H1 (cell line): ENCODE results near the gene TSN. TPM values are rescaled to one million over a fixed set of nuclear protein-coding genes. Genes with fewer than 3 reads are reported as not detected.

ENCODE experiments used
- CTCF ChIA-PET: fragments of 300-600 bp; sonication (Branson Sonifier 250); formaldehyde crosslinking; loops from one replicate; lab custom pipeline; 2021; ENCODE audit not compliant: partially characterized antibody; lab: Charles Lee
- POLR2A ChIA-PET: fragments of 300-600 bp; sonication (Branson Sonifier 250); formaldehyde crosslinking; loops from one replicate; lab custom pipeline; 2021; ENCODE audit warnings: inconsistent platforms; ENCODE audit not compliant: partially characterized antibody; lab: Charles Lee
- DNase-seq, 2 experiments: peaks; one replicate each; pipeline versions ENCODE4 v3.0.0 to v3.0.0-alpha.2; 2010 to 2022; ENCODE audit warnings: low spot score in 2 of 2, low read depth in 1 of 2, mixed read lengths in 1 of 2
- FAIRE-seq: peaks from 2 replicates; lab custom pipeline; 2011; peaks lifted over from hg19 to GRCh38; lab: Jason Lieb, UNC
- H2AFZ ChIP-seq: 2 replicates; pipeline ENCODE4 v1.8.1; 2012; ENCODE audit warnings: low read length, inconsistent platforms
- H2AK5ac ChIP-seq: 2 replicates; pipeline ENCODE4 v1.6.1; 2013; ENCODE audit warnings: low read depth, low read length
- H2BK120ac ChIP-seq: replicated peaks from 2 replicates; pipeline ENCODE3; 2013; ENCODE audit warnings: low read depth, low read length, inconsistent platforms
- H2BK12ac ChIP-seq: 2 replicates; pipeline ENCODE4 v1.6.1; 2013; ENCODE audit warnings: low read depth, low read length
- H2BK15ac ChIP-seq: 2 replicates; pipeline ENCODE4 v1.6.1; 2013; ENCODE audit warnings: low read length
- H2BK20ac ChIP-seq: 2 replicates; pipeline ENCODE4 v1.6.1; 2013; ENCODE audit warnings: low read length
- H2BK5ac ChIP-seq: 2 replicates; pipeline ENCODE4 v1.6.1; 2013; ENCODE audit warnings: low read depth, low read length
- H3K14ac ChIP-seq: 2 replicates; pipeline ENCODE4 v1.6.1; 2013; ENCODE audit warnings: inconsistent platforms; ENCODE audit not compliant: insufficient read length
- H3K18ac ChIP-seq: 2 replicates; pipeline ENCODE4 v1.6.1; 2013; ENCODE audit warnings: low read length; ENCODE audit errors: extremely low read depth
- H3K23ac ChIP-seq: 2 replicates; pipeline ENCODE4 v1.6.1; 2013; ENCODE audit warnings: inconsistent platforms; ENCODE audit not compliant: insufficient read length
- H3K23me2 ChIP-seq: 2 replicates; pipeline ENCODE4 v1.6.1; 2013; ENCODE audit warnings: low read depth, low read length
- H3K27ac ChIP-seq: 2 replicates; pipeline ENCODE4 v1.6.1; 2011; ENCODE audit warnings: low read depth, low read length, inconsistent platforms
- H3K27me3 ChIP-seq, 4 experiments: replicated peaks in 1 of 4; 1 replicate in 1 of 4; 2 replicates in 3 of 4; pipeline versions ENCODE4 v1.6.1 to v1.8.1; 2011 to 2013; ENCODE audit warnings: low read length in 3 of 4, mild to moderate bottlenecking in 3 of 4, inconsistent platforms in 2 of 4, mixed read lengths in 2 of 4, moderate library complexity in 1 of 4; ENCODE audit not compliant: control insufficient read depth in 3 of 4, insufficient read depth in 3 of 4; ENCODE audit errors: extremely low read depth in 1 of 4
- H3K36me3 ChIP-seq, 4 experiments: 2 replicates each; pipeline versions ENCODE4 v1.6.1 to v1.8.1; 2011 to 2013; ENCODE audit warnings: mild to moderate bottlenecking in 4 of 4, low read length in 3 of 4, moderate library complexity in 2 of 4, control low read depth in 1 of 4, inconsistent platforms in 1 of 4; ENCODE audit not compliant: insufficient read depth in 4 of 4, control insufficient read depth in 2 of 4
- H3K4ac ChIP-seq: replicated peaks from 2 replicates; pipeline ENCODE3; 2013; ENCODE audit warnings: low read length, low read depth, mixed read lengths, inconsistent platforms; ENCODE audit not compliant: insufficient read length
- H3K4me1 ChIP-seq, 4 experiments: replicated peaks in 1 of 4; 1 replicate in 1 of 4; 2 replicates in 3 of 4; pipeline versions ENCODE4 v1.6.1 to v1.8.1; 2011 to 2013; ENCODE audit warnings: low read length in 3 of 4, inconsistent platforms in 2 of 4, mixed read lengths in 1 of 4; ENCODE audit not compliant: insufficient read depth in 4 of 4, control insufficient read depth in 3 of 4
- H3K4me2 ChIP-seq, 2 experiments: 2 replicates each; pipeline versions ENCODE4 v1.6.1 to v1.8.1; 2011 to 2013; ENCODE audit warnings: low read depth in 2 of 2, low read length in 2 of 2, control low read depth in 1 of 2, inconsistent platforms in 1 of 2, mild to moderate bottlenecking in 1 of 2; ENCODE audit not compliant: insufficient read depth in 1 of 2
- H3K4me3 ChIP-seq, 4 experiments: fragments of 200-600, 300-600 bp in 1 of 4; sonication (generic), shearing (Covaris generic), sonication (Bioruptor Twin) in 1 of 4; 2 replicates each; pipeline versions ENCODE4 v1.5.1 to v1.8.1; 2011 to 2016; ENCODE audit warnings: low read length in 4 of 4, low read depth in 3 of 4, control low read depth in 2 of 4, inconsistent platforms in 2 of 4, mild to moderate bottlenecking in 2 of 4, mixed read lengths in 1 of 4, moderate library complexity in 1 of 4; ENCODE audit not compliant: insufficient read depth in 2 of 4; ENCODE audit errors: extremely low read depth in 1 of 4
- H3K56ac ChIP-seq: replicated peaks from 2 replicates; pipeline ENCODE3; 2013; ENCODE audit warnings: low read depth, mild to moderate bottlenecking, mixed read lengths, low read length, inconsistent platforms; ENCODE audit not compliant: insufficient read length
- H3K79me1 ChIP-seq: 2 replicates; pipeline ENCODE4 v1.6.1; 2013; ENCODE audit warnings: low read depth, low read length, control low read depth
- H3K79me2 ChIP-seq, 2 experiments: 2 replicates each; pipeline versions ENCODE4 v1.6.1 to v1.8.1; 2012 to 2013; ENCODE audit warnings: low read length in 2 of 2, mild to moderate bottlenecking in 2 of 2, inconsistent platforms in 1 of 2; ENCODE audit not compliant: insufficient read depth in 2 of 2, control insufficient read depth in 1 of 2
- H3K9ac ChIP-seq, 4 experiments: replicated peaks in 1 of 4; 1 replicate in 1 of 4; 2 replicates in 3 of 4; pipeline versions ENCODE4 v1.6.1 to v1.8.1; 2011 to 2013; ENCODE audit warnings: low read depth in 3 of 4, low read length in 3 of 4, control low read depth in 2 of 4, mild to moderate bottlenecking in 2 of 4, moderate library complexity in 2 of 4, inconsistent platforms in 1 of 4; ENCODE audit errors: extremely low read depth in 1 of 4
- H3K9me3 ChIP-seq, 2 experiments: 2 replicates each; pipeline versions ENCODE4 v1.6.1 to v1.8.1; 2012 to 2013; ENCODE audit warnings: mild to moderate bottlenecking in 2 of 2, moderate library complexity in 2 of 2, control low read depth in 1 of 2, inconsistent platforms in 1 of 2, low read depth in 1 of 2, low read length in 1 of 2, mixed read lengths in 1 of 2; ENCODE audit not compliant: insufficient read depth in 2 of 2
- H4K20me1 ChIP-seq, 2 experiments: replicated peaks in 1 of 2; 2 replicates each; pipeline versions ENCODE3 to v1.8.1; 2011 to 2013; ENCODE audit warnings: inconsistent platforms in 2 of 2, low read length in 2 of 2, mild to moderate bottlenecking in 1 of 2; ENCODE audit not compliant: insufficient read depth in 2 of 2, control insufficient read depth in 1 of 2
- H4K5ac ChIP-seq: 2 replicates; pipeline ENCODE4 v1.6.1; 2013; ENCODE audit warnings: low read length, low read depth, mixed read lengths, inconsistent platforms; ENCODE audit not compliant: insufficient read length
- H4K8ac ChIP-seq: 2 replicates; pipeline ENCODE4 v1.8.0; 2013; ENCODE audit warnings: mild to moderate bottlenecking, moderate library complexity, low read length, inconsistent platforms; ENCODE audit not compliant: insufficient read depth; ENCODE audit errors: extremely low read depth
- H4K91ac ChIP-seq: replicated peaks from 2 replicates; pipeline ENCODE3; 2013; ENCODE audit warnings: low read length, mixed read lengths, inconsistent platforms; ENCODE audit not compliant: insufficient read length
- CTBP2 ChIP-seq: IDR thresholded peaks from 2 replicates; pipeline ENCODE4 v1.7.0; 2011; ENCODE audit warnings: borderline replicate concordance, mild to moderate bottlenecking, moderate library complexity, mixed read lengths, low read length; ENCODE audit not compliant: insufficient read depth, insufficient read length
- EGR1 ChIP-seq: IDR thresholded peaks from 2 replicates; pipeline ENCODE4 v1.6.1; 2011; ENCODE audit warnings: low read depth, low read length, borderline replicate concordance
- GABPA ChIP-seq: IDR thresholded peaks from 2 replicates; pipeline ENCODE4 v1.6.1; 2011; ENCODE audit warnings: mild to moderate bottlenecking, low read length, moderate library complexity, borderline replicate concordance; ENCODE audit not compliant: insufficient read depth
- HDAC6 ChIP-seq: IDR thresholded peaks from one replicate; pipeline ENCODE4 v1.7.1; 2012; ENCODE audit warnings: low read depth, mild to moderate bottlenecking, inconsistent platforms, low read length, moderate library complexity
- JUND ChIP-seq: IDR thresholded peaks from 2 replicates; pipeline ENCODE4 v1.6.1; 2011; ENCODE audit warnings: mild to moderate bottlenecking, improper control_type of control experiment, low read length
- PHF8 ChIP-seq: fragments of 200-600 bp; sonication (generic); conservative IDR thresholded peaks from 2 replicates; pipeline ENCODE4 v1.7.1; 2012; ENCODE audit warnings: low read depth, mild to moderate bottlenecking, inconsistent platforms, low read length, moderate library complexity
- POLR2A ChIP-seq, 2 experiments: IDR thresholded peaks; 1 replicate in 1 of 2; 2 replicates in 1 of 2; pipeline ENCODE4 v1.6.1; 2011; ENCODE audit warnings: low read depth in 2 of 2, low read length in 2 of 2, mild to moderate bottlenecking in 2 of 2; ENCODE audit errors: control extremely low read depth in 1 of 2
- RBBP5 ChIP-seq: IDR thresholded peaks from 2 replicates; pipeline ENCODE4 v1.7.1; 2012; ENCODE audit warnings: low read depth, mild to moderate bottlenecking, inconsistent platforms, low read length, moderate library complexity, borderline replicate concordance
- SP1 ChIP-seq: IDR thresholded peaks from 2 replicates; pipeline ENCODE4 v1.6.1; 2011; ENCODE audit warnings: low read depth, low read length
- SUZ12 ChIP-seq: fragments of 200-600 bp; sonication (generic); IDR thresholded peaks from 2 replicates; pipeline ENCODE4 v1.6.1; 2012; ENCODE audit warnings: mild to moderate bottlenecking, inconsistent platforms, low read length, moderate library complexity, mixed read lengths
- ZNF274 ChIP-seq: IDR thresholded peaks from 2 replicates; pipeline ENCODE4 v1.7.0; 2012; ENCODE audit warnings: low read length, borderline replicate concordance; ENCODE audit errors: extremely low read depth
- WGBS, 2 experiments: shearing (Covaris generic) in 1 of 2; methylation state at CpG; one replicate each; pipeline versions ENCODE4 v1.1.6 to v1.1.7; 2013 to 2015; ENCODE audit warnings: low lambda C conversion rate in 2 of 2, mixed read lengths in 2 of 2, inconsistent platforms in 1 of 2, low coverage in 1 of 2, missing lambda C conversion rate in 1 of 2; ENCODE audit not compliant: insufficient replicate concordance in 2 of 2, insufficient coverage in 1 of 2, insufficient read length in 1 of 2; ENCODE audit errors: extremely low coverage in 1 of 2, missing lambda C conversion rate in 1 of 2; 5-methylcytosine and 5-hydroxymethylcytosine counted together
- polyA plus RNA-seq, 7 experiments: library from polyadenylated mRNA; depleted of rRNA in 3 of 7; stranded (reverse) in 5 of 7; unstranded in 2 of 7; fragments of >200 nt in 5 of 7; fragments of 200-250 nt in 2 of 7; gene quantifications; 1 replicate in 5 of 7; 2 replicates in 1 of 7; 4 replicates in 1 of 7; pipeline versions ENCODE4 v1.2.1 to v1.2.3, GENCODE V29; 2011 to 2013; ENCODE audit warnings: missing spikeins in 2 of 7, mixed read lengths in 2 of 7
- total RNA-seq: library from RNA; stranded (reverse); fragmentation: NEBNext Ultra II Directional; extraction: Animal tissue kit (Norgen Biotek cat#: 25700); gene quantifications from 2 replicates; pipeline ENCODE4 v1.2.1, GENCODE V29; 2021
- TF ChIP-seq, protein P1 (sequence below): IDR thresholded peaks from 2 replicates; pipeline ENCODE4 v1.6.1; 2011; ENCODE audit warnings: low read length, improper control_type of control experiment

Gene TSN
- total and polyA plus RNA-seq, 2 of the 8 experiments (the other 6 are each of a cell fraction or from before 2014, with no cell fraction given): 44.4 to 96.1 TPM

DNA sequence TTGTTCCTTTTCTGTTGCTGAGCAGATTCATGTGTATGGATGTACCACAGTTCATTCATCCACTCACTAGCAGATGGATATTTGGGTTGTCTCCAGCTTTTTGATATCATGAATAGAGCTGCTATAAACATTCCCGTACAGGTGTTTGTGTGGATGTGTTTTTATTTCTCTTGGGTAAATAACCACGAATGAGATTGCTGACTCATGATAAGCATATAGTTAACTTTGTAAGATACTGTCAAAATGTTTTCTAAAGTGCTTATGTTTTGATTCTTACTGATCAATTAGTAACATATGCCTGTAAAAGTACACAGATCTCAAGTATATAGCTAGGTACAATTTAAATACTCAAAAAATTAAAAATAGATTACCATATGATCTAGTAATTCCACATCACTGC lies 27.7 kb downstream of the TSN start:
- Histone ChIP-seq H3K4ac (no peak overlapping the region), H4K91ac (no peak overlapping the region), H3K23me2 (no peaks in the 10 kb centered on the region), H2BK120ac (no peak overlapping the region), H3K4me2 (no peak overlapping the region), H2AK5ac (no peak overlapping the region), H3K27ac (no peak overlapping the region), H2BK15ac (no peak overlapping the region), H2BK12ac (no peak overlapping the region), H4K5ac (no peak overlapping the region), H3K27me3 (no peaks in the 10 kb centered on the region), H2AFZ (no peak overlapping the region), H4K20me1 (no peaks in the 10 kb centered on the region), H3K14ac (no peak overlapping the region), H2BK20ac (no peak overlapping the region), H4K8ac (no peak overlapping the region), H2BK5ac (no peak overlapping the region), H3K79me1 (no peaks in the 10 kb centered on the region), H3K36me3 (no peaks in the 10 kb centered on the region), H3K9ac (no peak overlapping the region)
- 78% methylated on average over 2 of the region's 2 CpGs; no CpG with 5 or more reads in 1 of the 2 experiments for WGBS, 2 experiments
- no peak for DNase-seq
- POLR2A ChIA-PET: interaction anchor here (1.4 to 1.5 kb wide), 2 partner anchors 10 to 21 kb away, joined by 7 read pairs; no protein-coding TSS in a partner anchor
- TF ChIP-seq JUND (no peak), GABPA (no peak), RBBP5 (no peak), CTBP2 (no peak), SP1 (no peak), EGR1 (no peak), POLR2A (IDR thresholded peaks at IDR 0.05; ENCODE audit: control extremely low read depth in 1 of 2, low read depth in 2 of 2, low read length in 2 of 2) (no peak), SUZ12 (no peak), HDAC6 (no peak), ZNF274 (no peak), PHF8 (no peak)
- TF ChIP-seq, protein P1, sequence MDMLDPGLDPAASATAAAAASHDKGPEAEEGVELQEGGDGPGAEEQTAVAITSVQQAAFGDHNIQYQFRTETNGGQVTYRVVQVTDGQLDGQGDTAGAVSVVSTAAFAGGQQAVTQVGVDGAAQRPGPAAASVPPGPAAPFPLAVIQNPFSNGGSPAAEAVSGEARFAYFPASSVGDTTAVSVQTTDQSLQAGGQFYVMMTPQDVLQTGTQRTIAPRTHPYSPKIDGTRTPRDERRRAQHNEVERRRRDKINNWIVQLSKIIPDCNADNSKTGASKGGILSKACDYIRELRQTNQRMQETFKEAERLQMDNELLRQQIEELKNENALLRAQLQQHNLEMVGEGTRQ: no peak
- TF ChIP-seq, all 59 proteins: peak for 0
- CTCF ChIA-PET: no interaction called here
- FAIRE-seq: no peak
- no peak overlapping the region for H3K4me3 ChIP-seq
- H3K56ac ChIP-seq: no peak overlapping the region
- H3K9me3 ChIP-seq: no peaks in the 10 kb centered on the region
- no peaks in the 10 kb centered on the region for H3K79me2 ChIP-seq
- H3K23ac ChIP-seq: no peak overlapping the region
- H3K18ac ChIP-seq: no peak overlapping the region
- H3K4me1 ChIP-seq: peaks cover 0 to 6% (median 1%) of the 10 kb centered on the region in 4 experiments; a peak in 3 of 7 replicates
